Head of caudate nucleus (tissue), 42 donors: ENCODE data around the gene VSTM4.
A peak's percentile ranks its signal among the peaks of the same experiment; 100 is the strongest.

ENCODE experiments used
- DNase-seq, 42 donors: peaks; one replicate each; pipeline versions ENCODE4 v3.0.0 to v3.0.0-alpha.2; 2020 to 2021; ENCODE audit warnings: mixed read lengths in 7 of 42
- intact Hi-C: fragments of 100-400 bp; cut with DNase I; formaldehyde crosslinking; loops from one replicate; pipeline ENCODE4 v1.15.0; 2022

Gene VSTM4

GRCh38 chr10:49120911-49121310, 5.6 kb upstream of the VSTM4 start:
- DNase-seq: no peak
- intact Hi-C loops: no loop called here

- DNase-seq: peak in 1 of 42 donors; percentile 35
- intact Hi-C loops: no loop called here
Observed at GRCh38 chr10:49119746-49120145, 4.4 kb upstream of the VSTM4 start.

GRCh38 chr10:49118430-49119074, 3.2 kb upstream of the VSTM4 start:
- peak in 1 of 42 donors; percentile 33 for DNase-seq

GRCh38 chr10:49117376-49118070, 2.2 kb upstream of the VSTM4 start:
- no peak for DNase-seq
- intact Hi-C loops: no loop called here

More at GRCh38 chr10:49118430-49119074, 3.2 kb upstream of the VSTM4 start:
- intact Hi-C loops: no loop called here

- intact Hi-C loops: no loop called here
- peak in 1 of 42 donors; percentile 34 for DNase-seq
Observed at GRCh38 chr10:49116509-49117375, 1.4 kb upstream of the VSTM4 start.

- intact Hi-C loops: no loop called here
- peak in 1 of 42 donors; percentile 34 for DNase-seq
Observed at GRCh38 chr10:49115796-49116508, 630 bp upstream of the VSTM4 start.

GRCh38 chr10:49114718-49115014, 656 bp downstream of the VSTM4 start:
- DNase-seq: peak in 1 of 42 donors; percentile 55
- intact Hi-C loops: no loop called here

- intact Hi-C loops: no loop called here
- peak in 1 of 42 donors; percentile 30 for DNase-seq
Observed at GRCh38 chr10:49113741-49114141, 1.6 kb downstream of the VSTM4 start.

GRCh38 chr10:49112851-49113250, 2.5 kb downstream of the VSTM4 start:
- peak in 2 of 42 donors; percentile 4 to 16 for DNase-seq
- intact Hi-C loops: no loop called here

GRCh38 chr10:49112098-49112497, 3.2 kb downstream of the VSTM4 start:
- intact Hi-C loops: no loop called here
- peak in 1 of 42 donors; percentile 16 for DNase-seq

- peak in 1 of 42 donors; percentile 20 for DNase-seq
- intact Hi-C loops: no loop called here
Observed at GRCh38 chr10:49111320-49111698, 4.0 kb downstream of the VSTM4 start.

GRCh38 chr10:49110684-49111319, 4.5 kb downstream of the VSTM4 start:
- DNase-seq: peak in 1 of 42 donors; percentile 22
- intact Hi-C loops: no loop called here

- DNase-seq: peak in 9 of 42 donors; percentile 21 to 58 (median 38)
- intact Hi-C loops: loop anchor here (10.0 kb wide), 1 partner anchor 75 kb away; the partner anchor contains the start of gene TMEM273
Observed at GRCh38 chr10:49109669-49110340, 5.5 kb downstream of the VSTM4 start.

GRCh38 chr10:49108656-49109055, 6.7 kb downstream of the VSTM4 start:
- no peak for DNase-seq
- intact Hi-C loops: loop anchor here (10.0 kb wide), 1 partner anchor 76 kb away; the partner anchor contains the start of gene TMEM273

- intact Hi-C loops: loop anchor here (10.0 kb wide), 1 partner anchor 77 kb away; the partner anchor contains the start of gene TMEM273
- peak in 1 of 42 donors; percentile 13 for DNase-seq
Observed at GRCh38 chr10:49107887-49108267, 7.4 kb downstream of the VSTM4 start.

GRCh38 chr10:49107111-49107886, 8.0 kb downstream of the VSTM4 start:
- peak in 1 of 42 donors; percentile 27 for DNase-seq
- intact Hi-C loops: loop anchor here (10.0 kb wide), 1 partner anchor 78 kb away; the partner anchor contains the start of gene TMEM273

GRCh38 chr10:49106451-49106850, 8.9 kb downstream of the VSTM4 start:
- peak in 37 of 42 donors; percentile 17 to 72 (median 51) for DNase-seq
- intact Hi-C loops: loop anchor here (10.0 kb wide), 1 partner anchor 78 kb away; the partner anchor contains the start of gene TMEM273
